Measurements from ENCODE around the gene CLEC12A.
"Not testable (repeated sequence)": the region's sequence is repeated elsewhere in the genome, so short reads cannot be mapped to it uniquely, and the experiment has no call there.

The CLEC12A gene

GRCh38 chr12:9969673-9970072, 1.5 kb upstream of the CLEC12A start:
- DNase-seq (ENCODE audit: low read depth in 2 of 2): no peak

- no peak for DNase-seq (ENCODE audit: low read depth in 2 of 2)
Measured at GRCh38 chr12:9973949-9974348, 2.7 kb downstream of the CLEC12A start.

- DNase-seq (ENCODE audit: low read depth in 2 of 2): not testable (repeated sequence)
Measured at GRCh38 chr12:9974731-9975130, 3.5 kb downstream of the CLEC12A start.

- DNase-seq (ENCODE audit: low read depth in 2 of 2): no peak
Measured at GRCh38 chr12:9975614-9976013, 4.4 kb downstream of the CLEC12A start.

- not testable (repeated sequence) for DNase-seq (ENCODE audit: low read depth in 2 of 2)
Measured at GRCh38 chr12:9976626-9977025, 5.4 kb downstream of the CLEC12A start.

- DNase-seq (ENCODE audit: low read depth in 2 of 2): no peak
Measured at GRCh38 chr12:9977916-9978315, 6.7 kb downstream of the CLEC12A start.

GRCh38 chr12:9980126-9980525, 8.9 kb downstream of the CLEC12A start:
- DNase-seq (ENCODE audit: low read depth in 2 of 2): no peak

- DNase-seq (ENCODE audit: low read depth in 2 of 2): no peak
Measured at GRCh38 chr12:9991876-9992275, 20.7 kb downstream of the CLEC12A start.

GRCh38 chr12:9992296-9992695, 21.1 kb downstream of the CLEC12A start:
- no peak for DNase-seq (ENCODE audit: low read depth in 2 of 2)

GRCh38 chr12:9999016-9999415, 27.8 kb downstream of the CLEC12A start, which contains the start of gene CLEC1B:
TSS of gene CLEC1B (minus strand) at chr12:9999121. CDS start at chr12:9999100, 21 bp downstream.
- DNase-seq (ENCODE audit: low read depth in 2 of 2): no peak

GRCh38 chr12:10001171-10001776, 30.1 kb downstream of the CLEC12A start:
- DNase-seq (ENCODE audit: low read depth in 2 of 2): no peak

GRCh38 chr12:10012630-10013330, 41.6 kb downstream of the CLEC12A start:
- DNase-seq (ENCODE audit: low read depth in 2 of 2): no peak

- DNase-seq (ENCODE audit: low read depth in 2 of 2): no peak
Measured at GRCh38 chr12:10015450-10015849, 44.2 kb downstream of the CLEC12A start.

GRCh38 chr12:10016881-10017280, 45.7 kb downstream of the CLEC12A start:
- DNase-seq (ENCODE audit: low read depth in 2 of 2): no peak

GRCh38 chr12:10018386-10018785, 47.2 kb downstream of the CLEC12A start:
- no peak for DNase-seq (ENCODE audit: low read depth in 2 of 2)

GRCh38 chr12:10021342-10021741, 50.1 kb downstream of the CLEC12A start:
- DNase-seq (ENCODE audit: low read depth in 2 of 2): no peak

- DNase-seq (ENCODE audit: low read depth in 2 of 2): no peak
Measured at GRCh38 chr12:10025236-10025635, 54.0 kb downstream of the CLEC12A start.

- not testable (repeated sequence) for DNase-seq (ENCODE audit: low read depth in 2 of 2)
Measured at GRCh38 chr12:10026666-10027065, 55.5 kb downstream of the CLEC12A start.

- DNase-seq (ENCODE audit: low read depth in 2 of 2): no peak
Measured at GRCh38 chr12:10027311-10027710, 56.1 kb downstream of the CLEC12A start.

- DNase-seq (ENCODE audit: low read depth in 2 of 2): no peak
Measured at GRCh38 chr12:10027721-10028120, 56.5 kb downstream of the CLEC12A start.

GRCh38 chr12:10030446-10030845, 59.2 kb downstream of the CLEC12A start, which contains the start of gene CLEC9A:
TSS of gene CLEC9A (plus strand) at chr12:10030682. CDS start at chr12:10052688, 22,006 bp downstream.
- no peak for DNase-seq (ENCODE audit: low read depth in 2 of 2)

- no peak for DNase-seq (ENCODE audit: low read depth in 2 of 2)
Measured at GRCh38 chr12:10031321-10031720, 60.1 kb downstream of the CLEC12A start.

GRCh38 chr12:10031771-10032175, 60.6 kb downstream of the CLEC12A start:
- DNase-seq (ENCODE audit: low read depth in 2 of 2): no peak
